GM21360 (cell line): ENCODE measurements around the gene IRF5.
"Not testable (repeated sequence)": the region's sequence is repeated elsewhere in the genome, so short reads cannot be mapped to it uniquely, and the experiment has no call there.

Experiments used
- ATAC-seq: cut with Tn5 transposase; IDR thresholded peaks from one replicate; pipeline ENCODE4 v1.9.1; 2021; ENCODE audit warnings: mild to moderate bottlenecking, moderate library complexity; ENCODE audit not compliant: unreplicated experiment

Gene IRF5

GRCh38 chr7:128906001-128906765 is 31.5 kb upstream of the IRF5 start:
- ATAC-seq = no peak

DNA sequence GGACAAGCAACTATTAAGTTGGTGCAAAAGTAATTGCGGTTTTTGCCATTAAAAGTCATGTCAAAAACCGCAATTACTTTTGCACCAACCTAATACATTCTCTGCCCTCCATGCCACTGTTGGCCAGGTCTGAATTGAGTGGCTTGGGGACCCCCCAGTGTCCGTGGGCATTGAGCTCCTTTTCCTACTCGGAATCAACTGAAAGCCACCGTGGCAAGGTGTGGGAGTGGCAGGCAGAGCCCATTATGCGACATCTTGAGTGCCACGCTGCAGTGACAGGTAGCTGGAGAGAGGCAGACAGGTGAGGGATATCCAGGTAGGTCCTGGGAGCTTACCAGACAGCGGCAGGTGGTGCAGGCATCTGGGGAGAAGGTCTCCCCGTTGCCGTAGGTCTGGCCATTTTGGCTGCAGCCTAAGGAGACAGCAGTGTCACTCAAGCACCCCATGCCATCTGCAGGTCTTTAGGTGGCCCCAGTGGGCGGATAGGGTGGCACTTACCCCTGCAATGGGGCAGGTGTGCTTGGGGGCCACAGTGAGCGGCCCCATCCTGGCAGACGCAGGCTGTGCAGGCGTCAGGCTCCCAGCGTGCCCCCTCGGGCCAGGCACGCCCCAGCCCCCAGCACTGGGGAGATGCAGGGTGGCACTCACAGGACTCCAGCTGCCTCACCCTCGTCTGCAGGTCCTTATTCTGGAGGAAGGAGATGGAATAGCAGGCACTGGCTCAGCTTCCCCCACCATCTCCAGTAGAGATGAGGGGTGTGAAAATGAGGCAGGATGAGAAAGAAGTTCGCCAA is 30.8 kb upstream of the IRF5 start:
- ATAC-seq = no peak

DNA sequence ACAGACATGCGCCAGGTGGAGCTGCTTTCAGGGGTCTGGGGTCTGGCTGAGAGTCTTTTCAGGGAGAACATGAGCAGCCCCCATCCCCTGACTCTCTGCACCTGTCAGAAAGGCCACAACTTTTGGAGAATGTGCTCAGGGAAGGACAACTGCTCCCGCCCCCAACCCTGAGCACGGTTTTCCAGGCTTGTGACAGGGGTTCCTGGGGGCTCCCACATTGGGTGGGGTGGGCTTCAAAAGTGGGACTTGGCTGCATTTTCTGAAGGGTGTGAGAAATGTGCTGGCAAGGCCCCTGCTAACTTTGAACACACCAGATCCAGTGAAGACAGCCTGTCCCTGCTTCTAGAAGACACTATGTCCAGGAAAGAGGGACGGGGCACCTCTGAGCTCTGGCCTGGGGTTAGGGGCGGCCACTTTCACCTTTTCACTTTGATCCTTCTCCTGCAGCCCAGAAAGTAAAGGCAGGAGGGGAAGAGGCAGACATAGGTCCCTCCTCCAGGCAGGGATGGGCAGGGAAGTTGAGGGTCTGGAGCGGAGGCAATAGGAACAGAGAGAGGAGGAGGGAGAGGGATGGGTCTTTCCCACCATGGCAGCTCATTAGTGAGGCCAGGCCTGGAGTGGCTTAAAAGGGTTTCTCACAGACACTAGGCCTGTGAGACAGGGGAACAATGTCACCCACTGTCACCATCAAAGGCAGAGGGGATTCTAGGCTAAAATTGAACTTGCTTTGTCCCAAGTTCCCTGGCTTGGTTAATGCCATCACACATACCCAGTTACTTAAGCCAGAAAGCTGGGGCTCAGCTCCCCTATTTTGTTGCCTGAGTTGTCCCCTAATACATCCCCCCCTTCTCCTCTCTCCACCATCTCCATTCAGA is 28.7 kb upstream of the IRF5 start:
- no peak for ATAC-seq

- no peak for ATAC-seq
Measured at GRCh38 chr7:128909625-128910568, 27.8 kb upstream of the IRF5 start.

GRCh38 chr7:128910569-128910945 is 27.2 kb upstream of the IRF5 start, which contains the start of gene KCP:
Gene KCP (minus strand): TSS chr7:128910709. CDS start chr7:128910676, 33 bp downstream.
- ATAC-seq = no peak

DNA sequence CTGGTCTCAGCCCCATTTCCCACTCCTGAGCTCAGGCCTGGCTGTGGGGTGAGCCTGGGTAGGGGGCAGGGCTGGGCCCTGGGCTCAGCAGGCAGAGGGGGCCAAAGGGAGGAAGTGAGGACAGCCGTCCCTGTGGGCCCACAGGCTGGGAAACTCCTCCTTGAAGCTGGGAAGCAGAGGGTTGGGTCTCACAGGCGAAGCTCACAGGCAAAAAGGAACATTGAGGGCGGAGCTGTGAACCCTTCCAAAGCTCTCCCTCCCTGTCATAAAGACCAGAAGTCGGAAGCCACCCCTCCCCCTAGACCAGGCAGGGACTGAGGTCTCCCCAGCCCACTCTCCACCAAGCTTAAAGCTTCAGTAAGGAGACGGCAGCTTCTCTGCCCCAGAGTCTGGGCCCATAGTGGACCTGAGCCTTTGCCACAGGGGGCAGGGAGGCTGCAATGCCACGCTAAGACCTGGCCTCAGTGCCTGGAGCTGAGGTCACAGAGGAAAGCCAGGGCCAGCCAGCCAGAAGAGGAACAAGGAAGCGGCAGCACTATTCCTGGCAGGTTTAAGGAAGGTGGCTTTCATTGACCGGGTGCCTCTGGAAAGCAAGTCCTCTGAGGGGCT is 26.2 kb upstream of the IRF5 start:
- no peak for ATAC-seq

DNA sequence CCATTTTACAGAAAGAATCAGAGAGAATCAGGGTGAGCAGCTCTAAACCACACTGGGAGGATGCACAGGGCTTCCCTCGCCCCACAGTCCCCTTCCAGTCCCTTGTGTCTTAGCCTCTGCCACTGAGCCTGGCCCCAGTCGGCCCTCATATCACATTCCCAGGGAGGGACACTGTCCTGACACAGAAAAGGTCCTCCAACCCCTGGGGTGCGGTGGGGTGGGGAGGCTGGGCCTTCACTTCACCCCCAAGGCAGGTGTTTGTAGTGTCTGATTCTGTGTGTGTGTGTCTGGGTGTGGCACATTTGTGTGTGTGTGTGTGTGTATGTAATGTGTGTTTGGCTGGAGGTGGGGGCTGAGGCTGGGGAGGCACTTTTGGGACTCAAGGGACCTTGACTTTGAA is 25.4 kb upstream of the IRF5 start:
- ATAC-seq = no peak

DNA sequence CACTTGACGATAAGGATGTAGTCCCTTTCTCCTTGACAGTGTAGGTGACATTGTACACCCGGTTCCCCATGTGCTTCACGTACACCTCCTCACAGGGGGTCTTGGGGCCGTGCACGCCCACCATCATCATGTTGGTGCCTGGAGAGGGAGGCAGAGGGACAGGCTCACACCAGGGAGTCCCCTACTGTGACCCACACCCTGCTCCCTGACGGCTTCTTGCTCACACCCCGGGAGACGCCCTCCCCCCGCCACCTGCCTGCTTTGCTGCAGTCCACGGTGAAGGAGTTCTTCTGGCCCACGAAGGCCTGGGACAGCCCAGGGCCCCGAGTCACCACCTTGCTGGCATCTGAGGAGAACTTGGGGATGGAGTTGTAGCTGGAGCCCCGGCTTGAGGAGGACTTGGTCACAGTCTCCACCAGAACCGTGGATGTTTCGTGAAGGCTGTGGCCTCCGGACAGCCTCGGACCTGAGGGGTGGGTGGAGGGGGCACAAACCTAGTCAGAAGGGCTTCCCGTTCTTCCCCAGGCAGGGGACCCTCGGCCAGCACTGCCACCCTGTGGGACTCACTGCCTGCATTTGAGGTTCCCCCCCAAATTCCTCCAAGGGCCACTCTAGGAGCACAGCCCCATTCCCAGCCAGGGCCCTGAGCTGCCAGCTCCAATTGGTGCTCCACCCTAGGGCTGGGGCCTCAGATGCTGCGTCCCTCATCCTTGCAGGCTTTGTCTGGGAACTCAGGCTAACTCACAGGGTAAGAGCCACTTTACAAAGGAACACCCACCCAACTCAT is 24.8 kb upstream of the IRF5 start:
- ATAC-seq = not testable (repeated sequence)

GRCh38 chr7:128913870-128914565 is 23.7 kb upstream of the IRF5 start:
- ATAC-seq = no peak

DNA sequence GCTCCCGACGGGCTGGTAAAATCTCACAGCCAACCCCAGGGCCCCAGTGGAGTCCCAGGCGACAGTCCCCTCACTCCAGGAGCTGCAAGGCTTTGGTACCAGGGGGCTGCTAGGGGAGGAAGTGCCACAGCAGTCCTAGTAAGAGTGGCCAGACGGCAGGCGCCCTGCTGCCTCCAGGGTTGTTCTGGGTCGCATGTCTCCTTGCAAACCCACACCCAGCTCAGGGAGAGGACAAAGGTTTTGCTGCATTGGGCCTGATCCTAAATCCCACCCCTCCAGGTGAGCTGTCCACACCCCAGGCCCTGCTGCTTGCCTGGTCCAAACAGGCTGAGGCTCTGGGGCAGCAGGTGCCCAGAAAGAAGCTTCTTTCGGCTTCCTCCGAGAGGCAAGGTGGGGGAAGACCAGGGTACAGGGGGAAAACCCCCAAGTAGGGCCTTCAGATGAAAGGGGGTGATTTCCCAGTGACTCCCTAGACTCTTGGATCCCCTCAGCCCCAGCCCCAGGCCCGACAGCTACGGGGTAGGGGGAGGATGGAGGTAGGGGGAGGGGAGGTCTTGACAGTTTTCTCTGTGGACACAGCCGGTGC is 23.1 kb upstream of the IRF5 start:
- no peak for ATAC-seq

GRCh38 chr7:128915271-128915819 is 22.4 kb upstream of the IRF5 start:
- ATAC-seq = no peak

- ATAC-seq = no peak
Measured at GRCh38 chr7:128915841-128916642, 21.7 kb upstream of the IRF5 start.

DNA sequence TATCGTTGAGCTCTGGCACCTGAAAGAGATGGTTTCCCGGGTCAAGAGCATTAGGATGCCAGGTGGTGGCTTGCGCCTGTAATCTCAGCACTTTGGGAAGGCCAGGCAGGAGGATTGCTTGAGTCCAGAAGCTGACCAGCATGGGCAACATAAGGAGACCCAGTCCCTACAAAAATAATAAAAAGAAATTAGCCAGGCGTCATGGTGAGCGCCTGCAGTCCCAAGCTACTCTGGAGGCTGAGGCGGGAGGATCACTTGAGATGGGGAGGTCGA is 21.1 kb upstream of the IRF5 start:
- no peak for ATAC-seq

- no peak for ATAC-seq
Measured at GRCh38 chr7:128917122-128917521, 20.6 kb upstream of the IRF5 start.

DNA sequence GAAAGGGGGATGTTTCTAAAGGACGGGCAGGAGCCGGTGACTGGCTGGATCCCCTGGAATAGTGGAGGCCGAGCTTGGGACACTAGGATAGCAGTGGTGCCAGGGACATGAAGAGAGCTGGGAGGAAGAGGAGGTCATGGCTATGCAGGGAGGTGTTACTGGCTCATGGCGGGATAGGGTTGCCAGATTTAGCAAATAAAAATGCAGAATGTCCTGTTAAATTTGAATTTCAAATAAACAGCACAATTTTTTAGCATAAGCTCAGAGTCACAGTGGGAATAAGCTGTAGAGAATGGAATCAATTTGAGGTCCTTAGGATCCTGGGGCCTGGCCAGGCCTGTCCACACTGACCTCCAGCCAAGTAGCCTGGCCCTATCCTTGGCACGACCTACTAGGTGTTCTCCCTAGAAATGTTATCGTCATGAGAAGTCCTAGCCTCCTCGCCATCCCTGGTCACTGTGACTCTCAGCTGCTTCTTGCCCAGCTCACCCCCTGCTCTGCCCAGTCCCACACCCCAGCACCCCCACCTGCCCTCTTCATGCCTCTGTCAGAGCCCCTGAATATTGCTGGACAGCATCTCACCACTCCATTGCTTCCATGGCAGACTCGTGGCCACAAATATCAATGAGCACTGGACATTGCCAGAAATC is 19.6 kb upstream of the IRF5 start:
- no peak for ATAC-seq

DNA sequence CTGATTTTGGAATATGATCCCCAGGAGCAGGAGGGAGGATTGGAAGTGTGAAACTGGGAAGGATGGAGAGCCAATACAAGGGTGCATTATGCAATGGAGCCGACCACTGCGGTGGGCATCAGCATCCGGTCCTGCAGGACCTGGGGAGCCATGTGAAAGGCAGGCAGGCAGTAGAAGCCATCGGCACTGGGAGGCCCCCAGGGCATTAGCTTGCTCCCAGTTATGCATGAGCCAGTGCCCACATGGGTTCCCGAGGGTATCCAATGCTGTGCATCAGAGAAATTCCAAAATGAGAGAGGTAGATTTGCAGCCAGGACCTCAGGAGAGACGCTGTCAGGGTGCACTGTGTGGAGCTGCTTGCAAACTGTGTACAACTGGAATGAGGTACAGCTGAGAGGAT is 18.5 kb upstream of the IRF5 start:
- no peak for ATAC-seq
